GM12878 (cell line): ENCODE data around the gene SMIM20.

Source experiments
- ATF3 ChIP-seq: IDR thresholded peaks from 2 replicates; pipeline ENCODE4 v1.6.1; 2011; ENCODE audit warnings: low read depth, mild to moderate bottlenecking, low read length, moderate library complexity, borderline replicate concordance; ENCODE audit errors: extremely low read depth
- BCLAF1 ChIP-seq: fragments of 450-650 bp; IDR thresholded peaks from 2 replicates; pipeline ENCODE4 v1.6.1; 2017; ENCODE audit warnings: antibody characterized with exemption, mild to moderate bottlenecking, moderate library complexity
- EP300 ChIP-seq, 2 experiments: fragments of 150-350 bp in 1 of 2; IDR thresholded peaks; 2 replicates each; pipeline ENCODE4 v1.6.1; 2011 to 2012; ENCODE audit warnings: low read depth in 2 of 2, low read length in 2 of 2, borderline replicate concordance in 1 of 2, improper control_type of control experiment in 1 of 2, inconsistent platforms in 1 of 2; ENCODE audit not compliant: control insufficient read depth in 1 of 2
- HCFC1 ChIP-seq: fragments of 150-350 bp; IDR thresholded peaks from 2 replicates; pipeline ENCODE4 v1.6.1; 2014; ENCODE audit warnings: low read length
- REST ChIP-seq: IDR thresholded peaks from 2 replicates; pipeline ENCODE4 v1.6.1; 2012; ENCODE audit warnings: mild to moderate bottlenecking, low read depth, low read length
- ZNF384 ChIP-seq: IDR thresholded peaks from 2 replicates; pipeline ENCODE4 v1.6.1; 2012; ENCODE audit warnings: low read depth, mild to moderate bottlenecking, low read length, improper control_type of control experiment, borderline replicate concordance

- TF ChIP-seq HCFC1 (no peak), ZNF384 (no peak), EP300 (IDR thresholded peaks at IDR 0.05; ENCODE audit: borderline replicate concordance in 1 of 2, control insufficient read depth in 1 of 2, low read depth in 2 of 2, low read length in 2 of 2) (no peak), ATF3 (no peak), REST (no peak), BCLAF1 (no peak)
These were observed 27.6 kb downstream of the SMIM20 start for GRCh38 chr4:25941457-25942221.
